Measurements from ENCODE around the gene FBXL7. TPM values are rescaled to one million over a fixed set of nuclear protein-coding genes. Genes with fewer than 3 reads are reported as not detected.

The FBXL7 gene
- total RNA-seq, 1 donor from 2014 or later: 12.1 TPM

DNA sequence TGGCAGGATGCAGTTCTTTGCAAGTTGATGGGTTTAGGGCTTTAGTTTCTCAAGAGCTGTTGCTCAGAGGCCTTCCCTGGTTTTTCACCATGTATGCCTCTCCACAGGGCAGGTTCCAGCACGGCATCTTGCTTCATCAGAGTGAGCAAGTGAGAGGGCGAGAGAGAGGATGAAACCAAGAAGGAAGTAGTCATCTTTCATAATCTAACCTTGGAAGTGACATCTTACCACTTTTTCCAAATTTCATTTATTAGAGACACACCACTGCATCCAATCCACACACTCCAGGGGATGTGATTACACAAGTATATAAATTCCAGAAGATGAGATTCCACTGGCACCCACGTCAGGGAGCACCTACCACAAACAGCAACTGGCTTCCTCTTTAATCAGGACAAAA lies 385.2 kb downstream of the FBXL7 start:
- no peak for DNase-seq (ENCODE audit: low spot score)

DNA sequence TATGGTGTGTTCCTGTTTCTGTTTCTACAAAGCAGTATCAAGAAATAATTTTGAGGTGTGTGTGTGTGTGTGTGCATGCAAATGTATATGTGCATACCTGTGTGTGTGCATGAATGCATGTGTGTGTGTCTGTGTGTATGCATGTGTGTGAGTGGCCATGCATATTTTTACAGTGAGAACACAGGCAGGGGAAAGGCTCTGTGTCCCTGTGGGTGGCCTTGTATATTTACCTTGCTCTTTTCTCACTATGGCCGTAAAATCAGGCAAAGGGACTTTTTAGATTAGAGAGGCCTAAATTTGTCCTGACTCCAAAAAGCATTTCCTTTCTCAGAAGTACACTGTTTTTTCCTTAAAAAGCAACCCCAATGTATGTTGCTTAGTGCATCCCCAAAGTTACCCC lies 386.2 kb downstream of the FBXL7 start:
- no peak for DNase-seq (ENCODE audit: low spot score)

DNA sequence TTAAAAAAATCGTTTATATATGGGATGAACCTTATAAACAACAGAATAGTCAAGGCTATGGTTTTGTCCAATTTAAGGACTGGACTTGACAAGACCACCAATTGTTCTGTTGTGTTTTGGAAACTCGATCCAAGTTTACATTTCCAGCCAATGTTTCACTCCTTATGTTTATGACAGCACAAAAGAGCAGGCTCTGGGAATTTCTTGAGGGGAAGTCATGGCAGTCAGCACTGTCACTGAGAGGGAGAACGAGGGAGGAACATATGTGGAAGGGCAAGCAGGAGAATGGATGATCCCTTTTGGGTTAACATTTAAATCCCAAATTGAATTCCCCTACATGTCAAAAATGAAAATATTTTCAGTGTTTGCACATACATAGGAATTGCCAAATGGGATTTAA lies 387.1 kb downstream of the FBXL7 start:
- no peak for DNase-seq (ENCODE audit: low spot score)

DNA sequence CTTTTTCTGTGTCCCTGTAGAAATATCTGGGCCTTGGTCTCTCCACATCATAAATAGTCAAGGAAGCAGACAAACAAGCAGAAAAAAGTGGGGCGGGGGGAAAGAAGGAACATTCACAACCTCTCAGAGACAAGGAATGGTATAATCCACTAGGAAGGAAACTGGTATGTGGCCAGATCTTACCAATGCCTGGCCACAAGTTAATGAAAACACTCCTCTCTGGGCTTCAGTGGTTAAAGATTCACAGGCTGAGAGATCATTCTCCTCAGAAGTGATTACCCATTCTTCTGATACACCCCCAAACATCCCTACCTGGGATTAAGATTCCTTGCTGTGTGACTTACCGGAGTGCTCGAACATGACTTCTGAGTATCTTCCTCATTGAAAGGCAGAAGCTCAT lies 389.0 kb downstream of the FBXL7 start:
- no peak for DNase-seq (ENCODE audit: low spot score)

DNA sequence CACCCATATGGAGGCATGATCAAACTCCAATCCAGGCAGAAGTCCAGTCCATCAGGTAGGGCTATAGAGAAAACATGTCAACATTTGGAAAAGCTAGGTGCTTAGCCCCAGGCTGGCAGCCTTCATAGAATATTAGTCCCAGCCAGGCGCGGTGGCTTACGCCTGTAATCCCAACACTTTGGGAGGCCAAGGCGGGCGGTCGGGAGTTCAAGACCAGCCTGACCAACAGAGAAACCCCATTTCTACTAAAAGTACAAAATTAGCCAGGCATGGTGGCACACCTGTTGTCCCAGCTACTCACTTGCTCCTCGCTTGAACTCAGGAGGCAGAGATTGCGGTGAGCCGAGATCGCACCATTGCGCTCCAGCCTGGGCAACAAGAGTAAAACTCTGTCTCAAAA lies 393.9 kb downstream of the FBXL7 start:
- DNase-seq (ENCODE audit: low spot score): no peak

DNA sequence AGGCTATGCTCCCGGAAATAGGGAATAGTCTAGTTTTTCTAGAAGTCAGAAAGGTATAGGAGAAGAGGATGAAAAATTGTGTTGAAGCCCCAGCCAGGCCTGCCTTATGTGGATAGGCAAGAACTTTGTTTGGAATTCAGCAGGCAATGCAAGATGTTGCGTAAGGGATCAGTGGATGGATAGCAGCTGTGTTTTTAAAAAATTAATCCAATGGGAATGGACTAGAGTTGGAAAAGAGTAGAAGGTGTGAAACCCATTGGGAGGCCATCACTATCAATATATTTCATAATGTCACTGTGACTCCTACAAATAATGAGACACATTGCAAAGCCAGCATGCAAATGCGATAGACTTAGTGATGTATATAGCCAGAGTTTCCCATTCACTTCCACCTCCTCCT lies 397.7 kb downstream of the FBXL7 start:
- no peak for DNase-seq (ENCODE audit: low spot score)

DNA sequence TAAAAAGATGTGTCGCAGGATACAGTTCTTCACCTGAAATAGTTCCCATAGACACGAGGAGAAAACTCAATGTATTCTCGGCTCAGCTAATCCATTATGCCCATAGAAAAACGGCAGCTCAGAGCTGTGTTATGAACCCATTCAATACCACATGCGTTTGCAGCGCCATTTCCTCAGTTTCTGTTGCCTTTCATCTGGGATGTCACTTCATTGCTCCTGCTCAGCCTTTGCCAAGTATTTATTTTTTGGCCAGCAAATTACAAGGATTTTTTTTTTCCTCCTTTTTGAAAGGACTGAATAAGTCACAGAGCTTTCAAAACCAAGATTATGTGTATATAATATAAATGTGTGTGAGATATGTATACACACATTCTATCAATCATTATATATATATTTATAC lies 398.7 kb downstream of the FBXL7 start:
- no peak for DNase-seq (ENCODE audit: low spot score)

DNA sequence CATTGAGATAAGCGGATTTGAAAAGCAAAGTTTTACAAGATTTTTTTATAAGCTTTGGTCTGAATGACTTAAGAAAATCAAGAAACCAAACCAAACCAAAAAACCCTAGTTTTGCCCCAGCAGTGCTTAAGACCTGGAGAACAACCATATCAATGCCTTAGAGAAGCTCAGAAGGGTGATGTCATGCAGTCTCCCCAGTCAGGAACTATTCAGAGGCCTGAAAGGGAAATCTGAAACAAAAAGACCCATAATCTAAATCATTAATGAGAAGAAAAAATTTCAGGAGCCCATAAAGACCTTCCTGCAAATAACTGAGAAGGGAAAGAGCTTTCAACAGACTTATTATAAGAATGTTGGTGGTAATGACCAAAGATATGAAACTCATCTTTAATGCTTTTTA lies 399.5 kb downstream of the FBXL7 start:
- no peak for DNase-seq (ENCODE audit: low spot score)

DNA sequence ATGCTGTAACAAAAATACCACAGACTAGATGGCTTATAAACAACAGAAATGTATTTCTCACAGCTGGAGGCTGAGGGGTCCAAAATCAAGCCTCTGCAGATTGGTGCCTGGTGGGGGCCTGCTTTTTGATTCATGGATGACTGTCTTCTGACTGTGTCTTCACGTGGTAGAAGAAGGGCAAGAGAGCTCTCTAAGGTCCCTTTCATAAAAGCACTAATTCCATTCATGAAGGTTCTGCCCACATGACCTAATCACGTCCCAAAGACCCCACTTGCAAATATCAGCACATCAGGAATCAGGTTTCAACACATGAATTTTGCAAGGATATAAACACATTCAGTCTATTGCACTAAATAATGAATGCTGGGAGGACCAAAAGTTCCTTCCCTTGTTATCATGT lies 401.2 kb downstream of the FBXL7 start:
- no peak for DNase-seq (ENCODE audit: low spot score)

DNA sequence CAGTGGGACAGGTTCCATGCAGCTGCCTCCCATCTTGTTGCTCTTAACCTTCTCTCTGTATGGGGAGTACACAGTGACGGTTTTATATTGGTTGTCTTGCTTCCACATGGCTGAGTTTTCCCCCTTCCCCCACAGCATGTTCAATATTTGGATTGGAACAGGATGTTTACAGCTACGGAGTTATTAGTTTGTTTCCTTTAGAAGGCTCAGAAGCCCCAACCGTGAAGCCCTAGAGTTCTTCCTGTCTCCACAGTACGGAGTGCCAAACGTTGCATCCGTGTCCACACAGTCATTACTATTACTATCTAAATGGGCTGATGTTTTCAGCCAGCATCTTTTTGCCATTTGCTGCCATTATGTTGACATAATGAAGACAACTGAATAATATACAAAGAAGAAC lies 402.1 kb downstream of the FBXL7 start:
- DNase-seq (ENCODE audit: low spot score): no peak

DNA sequence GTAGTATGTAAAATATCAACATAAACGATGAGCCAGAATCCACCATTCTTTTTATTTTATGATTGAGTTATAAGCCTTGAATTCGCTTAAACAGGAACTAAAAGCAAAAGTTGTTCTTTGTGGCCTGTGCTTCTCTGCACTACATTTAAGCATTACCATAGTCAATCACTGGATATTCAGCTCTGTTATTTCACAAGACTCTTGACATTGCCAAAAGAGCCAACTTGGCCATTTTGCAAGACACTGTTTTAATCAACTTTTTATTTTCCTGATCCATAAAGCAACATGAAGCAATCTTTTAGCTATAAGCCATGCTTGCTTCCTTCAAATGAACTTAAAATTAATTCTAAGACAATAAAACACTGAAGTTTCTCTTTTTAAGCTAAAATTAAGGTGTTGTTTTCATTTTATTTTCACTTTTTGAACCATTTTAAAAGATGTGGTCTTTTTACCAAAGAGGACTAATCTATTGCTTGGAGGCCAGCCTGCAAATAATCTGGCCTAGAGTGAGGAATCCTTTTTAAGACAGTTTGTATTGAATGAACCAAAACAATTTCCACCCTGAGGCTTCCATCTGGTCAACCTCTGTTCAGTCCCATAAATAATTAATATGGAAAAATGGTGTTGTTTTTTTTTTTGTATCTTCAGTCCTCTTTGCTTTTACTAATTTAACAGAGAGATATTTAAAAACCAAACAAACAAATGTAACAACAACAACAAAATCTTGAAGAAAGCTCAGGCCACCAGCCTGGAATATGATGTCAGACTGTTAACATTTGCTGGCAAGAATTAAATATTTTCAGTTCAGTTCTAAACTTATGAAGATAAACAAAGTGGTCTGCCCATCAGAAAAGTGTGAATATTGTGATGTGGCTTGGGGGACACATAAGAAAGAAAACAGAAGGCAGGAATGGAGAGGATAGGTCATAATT lies 405.2 kb downstream of the FBXL7 start:
- no peak for DNase-seq (ENCODE audit: low spot score)

DNA sequence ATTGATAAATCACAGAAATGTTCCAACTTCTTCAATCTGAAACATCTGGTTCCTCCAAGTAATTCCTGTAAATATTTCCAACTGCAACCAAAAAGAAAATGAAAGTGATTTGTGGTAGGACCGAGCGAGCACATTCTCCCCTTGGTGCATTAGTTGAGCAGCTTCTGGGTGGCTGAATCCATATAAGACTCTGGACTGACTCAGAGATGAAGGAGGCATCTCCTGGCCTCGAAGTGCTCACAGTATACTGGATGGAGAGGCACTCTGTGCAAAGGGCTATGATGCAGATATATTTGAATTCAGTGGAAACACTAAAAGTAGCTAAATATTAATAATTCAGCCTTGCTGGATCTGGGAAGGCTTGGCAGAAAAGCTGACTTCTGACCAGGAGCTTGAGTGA lies 414.7 kb downstream of the FBXL7 start:
- DNase-seq (ENCODE audit: low spot score): no peak

DNA sequence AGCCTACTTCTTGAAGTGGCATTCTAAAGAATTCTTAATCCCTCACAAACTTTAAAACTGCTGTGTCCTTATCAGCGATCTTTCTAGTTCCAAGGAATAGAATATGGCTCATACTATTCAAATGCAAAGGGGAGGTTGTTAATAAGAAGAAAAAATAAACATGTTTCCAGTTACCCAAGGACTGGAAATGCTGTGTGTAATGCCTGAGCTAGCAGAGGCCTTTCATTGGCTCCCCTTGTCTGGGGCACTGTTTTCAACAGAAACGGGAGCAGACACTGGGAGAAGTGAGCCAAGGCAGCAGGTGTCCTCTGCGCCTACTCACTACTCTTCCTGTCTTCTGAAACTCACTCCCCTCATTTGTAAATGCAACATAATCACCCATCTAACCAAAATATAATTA lies 426.6 kb downstream of the FBXL7 start:
- DNase-seq (ENCODE audit: low spot score): no peak

DNA sequence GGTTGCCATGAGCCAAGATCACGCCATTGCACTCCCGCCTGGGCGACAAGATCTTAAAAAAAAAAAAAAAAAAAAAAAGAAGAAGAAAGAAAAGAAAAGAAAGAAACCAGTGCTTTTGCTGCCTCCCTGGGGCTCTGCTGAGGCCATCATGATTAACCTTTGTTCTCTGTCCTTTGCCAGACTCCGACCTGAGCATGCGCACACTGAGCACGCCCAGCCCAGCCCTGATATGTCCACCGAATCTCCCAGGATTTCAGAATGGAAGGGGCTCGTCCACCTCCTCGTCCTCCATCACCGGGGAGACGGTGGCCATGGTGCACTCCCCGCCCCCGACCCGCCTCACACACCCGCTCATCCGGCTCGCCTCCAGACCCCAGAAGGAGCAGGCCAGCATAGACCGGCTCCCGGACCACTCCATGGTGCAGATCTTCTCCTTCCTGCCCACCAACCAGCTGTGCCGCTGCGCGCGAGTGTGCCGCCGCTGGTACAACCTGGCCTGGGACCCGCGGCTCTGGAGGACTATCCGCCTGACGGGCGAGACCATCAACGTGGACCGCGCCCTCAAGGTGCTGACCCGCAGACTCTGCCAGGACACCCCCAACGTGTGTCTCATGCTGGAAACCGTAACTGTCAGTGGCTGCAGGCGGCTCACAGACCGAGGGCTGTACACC lies 427.9 kb downstream of the FBXL7 start:
- no peak for DNase-seq (ENCODE audit: low spot score)

DNA sequence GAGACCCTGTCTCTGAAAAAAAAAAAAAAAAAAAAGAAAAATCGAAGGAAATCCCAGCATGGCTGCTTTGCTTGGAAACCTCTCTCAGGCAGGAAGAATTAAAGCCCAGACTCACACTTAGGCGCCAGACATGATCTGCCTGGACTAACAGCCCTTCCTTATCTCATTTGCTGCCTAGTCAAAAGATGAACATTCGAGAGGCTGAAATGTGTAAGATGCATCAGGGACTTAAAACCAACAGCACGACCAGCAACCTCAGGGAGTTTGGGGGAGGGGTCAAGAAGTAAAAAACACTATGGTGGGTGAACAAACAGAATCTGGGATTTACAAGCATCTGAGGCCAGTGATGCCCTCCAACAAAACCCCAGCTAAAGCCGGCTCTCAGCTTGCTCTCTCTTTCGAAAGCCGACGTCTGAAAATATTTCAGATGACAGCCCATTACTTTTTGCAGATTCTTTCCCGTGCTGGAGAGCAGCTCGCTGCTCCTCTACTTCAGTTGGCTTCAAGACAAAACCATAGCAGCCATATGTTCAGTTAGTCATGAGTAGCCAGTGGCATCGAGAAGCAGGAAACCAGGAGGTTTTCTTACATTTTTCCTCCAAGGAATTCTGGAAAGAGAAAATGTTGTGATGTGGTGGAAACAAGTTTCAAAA lies 429.8 kb downstream of the FBXL7 start:
- no peak for DNase-seq (ENCODE audit: low spot score)

DNA sequence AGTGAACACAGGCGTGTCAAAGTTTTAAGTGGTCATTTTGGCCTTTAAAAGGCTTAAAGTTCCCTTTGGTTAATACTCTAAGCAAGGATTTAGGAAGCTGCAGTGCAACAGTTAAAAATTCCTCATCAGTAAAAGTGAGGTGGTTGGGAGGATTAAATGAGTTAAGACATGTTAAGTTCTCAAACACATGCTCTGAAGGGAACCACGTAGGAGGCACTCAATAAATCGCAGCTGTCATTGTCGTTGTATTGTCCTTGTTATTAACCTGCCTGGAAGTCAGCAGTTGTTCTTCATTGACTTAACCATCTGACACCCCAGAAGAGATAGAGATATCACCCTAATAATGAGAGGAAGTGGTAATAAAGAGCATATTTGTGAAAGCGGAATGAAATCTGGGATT lies 432.1 kb downstream of the FBXL7 start:
- no peak for DNase-seq (ENCODE audit: low spot score)

DNA sequence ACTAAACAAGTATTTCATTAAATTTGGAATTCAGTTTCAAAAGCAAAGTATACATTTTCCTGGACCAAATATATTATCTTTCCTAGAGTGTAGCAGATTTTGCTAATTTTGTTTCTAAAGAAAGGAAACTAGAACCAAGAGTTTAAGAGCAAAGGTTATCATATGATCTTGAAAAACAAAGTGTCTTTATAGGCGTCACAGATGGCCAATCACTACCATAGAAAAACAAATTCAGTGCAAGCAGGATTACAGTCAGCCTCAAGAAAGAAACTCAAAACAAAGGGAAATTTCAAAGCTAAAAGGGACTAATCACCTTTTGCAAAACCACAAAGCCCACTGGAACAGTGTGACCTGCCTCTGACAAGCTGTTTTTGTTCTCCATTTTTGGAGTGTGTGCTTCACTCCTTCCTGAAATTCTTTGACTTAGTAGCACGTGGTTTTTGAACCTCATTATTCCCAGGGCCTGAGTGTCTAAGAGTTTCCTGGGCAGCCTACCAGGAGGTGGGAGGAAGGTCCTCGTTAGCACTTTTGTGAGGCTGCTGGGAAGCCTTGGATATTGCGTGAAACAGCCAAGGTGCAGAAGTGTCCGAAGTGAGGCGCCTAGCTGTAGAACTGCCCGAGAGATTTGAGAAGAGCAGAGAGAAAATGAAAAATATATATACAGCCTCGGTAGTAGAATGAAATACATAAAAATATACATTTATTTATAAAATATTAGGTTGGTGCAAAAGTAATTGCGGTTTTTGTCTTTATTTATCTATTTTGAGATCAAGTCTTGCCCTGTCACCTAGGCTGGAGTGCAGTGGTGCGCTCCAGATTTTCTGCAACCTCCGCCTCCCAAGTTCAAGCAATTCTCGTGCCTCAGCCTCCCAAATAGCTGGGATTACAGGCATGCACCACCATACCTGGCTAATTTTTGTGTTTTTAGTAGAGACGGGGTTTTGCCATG lies 433.6 kb downstream of the FBXL7 start:
- DNase-seq (ENCODE audit: low spot score): no peak

DNA sequence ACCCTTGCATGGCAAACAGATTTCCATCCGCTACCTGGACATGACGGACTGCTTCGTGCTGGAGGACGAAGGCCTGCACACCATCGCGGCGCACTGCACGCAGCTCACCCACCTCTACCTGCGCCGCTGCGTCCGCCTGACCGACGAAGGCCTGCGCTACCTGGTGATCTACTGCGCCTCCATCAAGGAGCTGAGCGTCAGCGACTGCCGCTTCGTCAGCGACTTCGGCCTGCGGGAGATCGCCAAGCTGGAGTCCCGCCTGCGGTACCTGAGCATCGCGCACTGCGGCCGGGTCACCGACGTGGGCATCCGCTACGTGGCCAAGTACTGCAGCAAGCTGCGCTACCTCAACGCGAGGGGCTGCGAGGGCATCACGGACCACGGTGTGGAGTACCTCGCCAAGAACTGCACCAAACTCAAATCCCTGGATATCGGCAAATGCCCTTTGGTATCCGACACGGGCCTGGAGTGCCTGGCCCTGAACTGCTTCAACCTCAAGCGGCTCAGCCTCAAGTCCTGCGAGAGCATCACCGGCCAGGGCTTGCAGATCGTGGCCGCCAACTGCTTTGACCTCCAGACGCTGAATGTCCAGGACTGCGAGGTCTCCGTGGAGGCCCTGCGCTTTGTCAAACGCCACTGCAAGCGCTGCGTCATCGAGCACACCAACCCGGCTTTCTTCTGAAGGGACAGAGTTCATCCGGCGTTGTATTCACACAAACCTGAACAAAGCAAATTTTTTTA lies 436.7 kb downstream of the FBXL7 start:
- no peak for DNase-seq (ENCODE audit: low spot score)

DNA sequence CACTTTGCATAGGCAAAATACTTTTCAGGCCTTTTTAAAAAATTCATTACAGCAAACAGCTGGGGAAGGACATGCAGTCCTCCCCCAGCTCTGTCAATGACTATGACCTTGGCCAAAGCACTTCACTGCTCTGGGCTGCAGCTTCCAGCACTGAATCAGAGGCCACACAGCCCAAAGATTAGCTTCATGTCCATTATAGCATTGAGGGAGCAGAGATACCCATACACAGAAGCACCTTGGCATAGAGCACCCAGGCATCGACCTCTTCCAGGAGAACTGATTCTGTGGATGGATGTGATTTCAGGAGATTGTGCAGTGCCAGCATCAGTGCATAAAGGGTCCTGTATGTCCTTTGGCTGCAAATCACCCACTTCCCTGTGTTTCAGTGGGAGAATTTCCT lies 437.7 kb downstream of the FBXL7 start:
- no peak for DNase-seq (ENCODE audit: low spot score)

DNA sequence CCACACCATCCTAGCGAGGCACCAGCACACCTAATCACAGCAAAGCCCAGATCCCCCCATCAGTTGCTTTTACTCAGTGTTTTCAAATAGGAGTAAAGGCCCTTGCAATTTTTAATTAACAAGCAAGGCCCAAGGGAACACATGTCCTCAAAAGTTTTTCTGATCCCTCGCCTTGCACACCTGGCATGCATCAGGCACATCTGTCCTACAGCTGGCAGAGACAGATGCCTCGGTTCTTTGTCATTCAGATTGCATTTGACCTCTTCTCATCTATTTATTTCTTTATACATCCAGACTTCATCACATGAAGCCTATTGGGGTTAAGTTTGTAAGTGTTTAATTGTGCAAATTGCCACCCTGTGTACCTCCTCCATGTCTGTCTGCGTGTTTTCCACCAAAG lies 438.2 kb downstream of the FBXL7 start:
- no peak for DNase-seq (ENCODE audit: low spot score)

DNA sequence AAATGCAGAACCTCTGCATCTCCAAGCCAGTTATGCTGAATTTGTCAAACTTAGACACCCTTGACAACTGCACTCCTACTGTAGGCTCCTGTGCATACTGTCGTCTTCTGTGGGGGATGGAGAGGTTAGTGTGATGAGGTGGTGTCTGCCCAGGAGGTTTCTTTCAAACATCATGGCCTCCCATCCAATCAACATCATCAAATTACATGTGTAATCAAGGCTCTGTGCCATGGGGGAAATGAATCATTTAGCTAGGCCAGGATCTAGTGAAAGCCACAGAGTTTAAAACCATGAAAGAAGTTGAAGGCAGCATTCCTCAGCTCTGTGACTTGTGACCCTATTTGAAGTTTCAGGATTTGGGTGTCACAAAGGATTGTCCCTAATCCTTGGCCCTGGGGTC lies 439.0 kb downstream of the FBXL7 start:
- DNase-seq (ENCODE audit: low spot score): no peak

Data from mucosa of gallbladder (tissue), 1 donor.